Activated naive CD8-positive, alpha-beta T cell treated with anti-CD3 and anti-CD28 coated beads, Interleukin-2, amount 50 U/mL, for 16 hours (primary cell): ENCODE measurements around the gene PTH1R.

Source experiments
- DNase-seq: peaks from one replicate; pipeline ENCODE4 v3.0.0-alpha.2; 2020; ENCODE audit warnings: low read depth, low spot score

The PTH1R gene

DNA sequence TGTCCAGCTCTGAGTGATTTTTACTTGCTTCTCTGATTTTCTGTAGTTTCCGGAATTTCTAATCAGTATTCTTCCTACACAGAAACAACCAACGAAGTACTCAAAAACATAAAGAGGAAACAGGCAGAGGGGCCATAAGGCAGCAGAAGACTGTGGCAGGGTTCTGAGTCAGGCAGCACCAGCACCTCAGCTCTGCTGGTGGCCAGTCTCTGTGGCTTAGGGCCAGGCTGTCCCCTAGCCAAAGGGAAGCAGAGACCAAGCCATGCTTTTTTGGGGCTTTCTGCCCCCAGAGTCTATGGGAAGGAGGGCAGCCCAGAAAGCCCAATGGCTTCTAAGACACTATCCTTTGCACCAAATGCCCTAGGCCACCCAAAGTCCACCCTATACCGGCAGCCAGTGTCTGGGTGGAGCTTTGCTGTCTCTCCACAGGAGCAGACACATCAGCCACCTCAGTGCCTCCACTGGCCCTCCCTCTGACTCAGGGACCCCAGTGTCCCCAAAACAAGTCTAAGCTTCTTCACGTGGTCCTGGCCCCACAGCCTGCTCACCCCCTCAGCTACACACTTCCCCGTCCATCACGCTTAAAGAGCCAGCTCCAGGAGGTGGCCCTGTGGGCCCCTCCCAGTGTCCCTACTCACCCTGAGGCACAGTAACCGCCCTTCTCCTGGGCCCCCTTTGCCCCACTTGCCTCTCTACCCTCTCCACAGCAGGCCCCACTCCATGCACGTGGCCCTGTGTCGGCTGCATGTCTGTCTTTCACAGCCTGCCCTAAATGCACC lies 52.8 kb downstream of the PTH1R start:
- DNase-seq: no peak

GRCh38 chr3:46930945-46931403 lies 53.5 kb downstream of the PTH1R start:
- no peak for DNase-seq

GRCh38 chr3:46931631-46932331 lies 54.3 kb downstream of the PTH1R start:
- DNase-seq: no peak

DNA sequence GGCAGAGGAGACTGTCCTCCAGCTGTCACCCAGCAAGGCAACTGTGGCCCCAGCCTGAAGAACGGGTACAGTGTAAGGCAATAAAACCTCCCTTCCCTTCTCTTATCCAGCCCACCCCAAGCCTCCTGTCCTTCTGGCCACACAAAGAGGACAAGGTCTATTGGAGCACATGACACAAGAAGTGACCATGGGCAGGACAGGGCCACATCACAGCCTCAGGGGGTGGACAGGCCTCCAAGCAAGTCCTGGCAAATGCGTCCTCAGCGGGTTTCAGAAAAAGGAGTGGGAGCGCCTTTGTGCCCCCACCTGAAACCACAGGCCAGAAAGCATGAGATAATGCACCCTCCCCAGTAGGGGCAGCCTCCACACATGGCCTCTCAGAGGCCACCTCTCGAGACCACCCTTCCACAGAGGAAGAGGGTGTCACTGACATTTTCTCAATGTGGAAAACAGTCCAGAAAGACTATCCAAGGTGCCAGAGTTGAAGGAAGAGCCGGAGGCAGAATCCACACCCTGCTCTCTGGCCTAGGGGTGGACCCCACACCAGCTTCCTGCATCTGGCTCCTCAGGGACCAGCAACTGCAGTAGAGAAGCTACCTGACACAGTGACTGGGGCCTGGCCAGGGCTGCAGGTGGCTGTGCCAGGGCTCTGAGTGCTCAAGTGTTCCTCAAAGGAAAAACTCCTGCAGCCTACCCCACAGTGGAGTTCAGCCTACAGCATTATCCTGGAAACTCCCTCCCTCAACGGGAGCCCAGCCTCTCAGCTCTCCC lies 55.1 kb downstream of the PTH1R start:
- DNase-seq: no peak

DNA sequence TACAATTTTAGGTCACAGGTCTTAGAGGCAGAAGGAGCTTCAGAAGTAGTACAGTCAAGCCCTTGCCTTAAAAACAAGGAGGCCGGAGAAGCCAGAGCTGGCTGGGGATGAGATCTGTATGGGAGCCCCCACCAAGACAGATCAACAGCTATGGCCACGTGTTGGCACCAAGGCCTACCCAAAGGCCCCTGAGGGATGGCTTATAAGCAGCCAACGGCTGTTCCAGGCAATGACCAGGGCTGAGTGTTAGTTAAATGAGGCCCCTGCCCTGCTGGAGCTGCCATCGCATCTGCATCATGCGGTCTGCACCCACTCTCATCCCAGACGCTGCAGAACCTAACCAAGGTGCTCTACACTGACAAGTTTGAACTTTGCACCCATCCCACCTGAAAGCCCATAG lies 55.7 kb downstream of the PTH1R start:
- DNase-seq: no peak

- no peak for DNase-seq
Measured at GRCh38 chr3:46934072-46934471, 56.6 kb downstream of the PTH1R start.

GRCh38 chr3:46934498-46935167 lies 57.1 kb downstream of the PTH1R start:
- DNase-seq: no peak

GRCh38 chr3:46935168-46935858 lies 57.8 kb downstream of the PTH1R start:
- no peak for DNase-seq

DNA sequence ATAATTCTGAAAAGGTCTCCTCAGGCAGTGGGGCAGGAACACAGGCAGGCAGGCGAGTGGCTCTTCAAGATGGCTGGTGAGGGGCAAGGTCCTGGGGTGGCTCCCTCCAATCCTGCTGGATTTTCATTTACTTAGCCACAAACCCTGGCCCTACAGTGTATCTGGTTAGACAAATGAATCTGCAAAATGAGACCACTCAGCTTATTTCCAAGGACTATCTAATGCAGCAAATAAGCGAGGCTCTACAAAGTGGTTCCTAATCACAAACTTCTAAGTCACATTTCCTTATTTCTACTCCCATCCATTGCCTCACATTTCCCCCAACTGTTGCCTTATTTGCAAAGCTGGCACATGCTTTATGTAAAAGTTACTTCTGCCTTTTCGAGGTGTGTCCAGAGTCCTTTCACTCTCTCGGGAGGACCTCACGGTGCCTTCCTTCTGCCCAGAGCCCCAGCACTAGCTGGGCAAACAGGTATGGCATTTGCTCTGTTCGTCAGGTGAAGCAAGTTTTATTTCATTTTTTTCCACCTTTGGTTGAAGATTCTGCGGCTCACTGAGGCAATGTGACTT lies 58.6 kb downstream of the PTH1R start:
- no peak for DNase-seq

GRCh38 chr3:46936733-46937250 lies 59.3 kb downstream of the PTH1R start:
- DNase-seq: no peak

- no peak for DNase-seq
Measured at GRCh38 chr3:46938118-46938517, 60.6 kb downstream of the PTH1R start.

GRCh38 chr3:46939578-46940445 lies 62.3 kb downstream of the PTH1R start:
- DNase-seq: no peak

- DNase-seq: no peak
Measured at GRCh38 chr3:46942076-46942475, 64.6 kb downstream of the PTH1R start.

GRCh38 chr3:46942481-46943236 lies 65.1 kb downstream of the PTH1R start:
- DNase-seq: no peak

DNA sequence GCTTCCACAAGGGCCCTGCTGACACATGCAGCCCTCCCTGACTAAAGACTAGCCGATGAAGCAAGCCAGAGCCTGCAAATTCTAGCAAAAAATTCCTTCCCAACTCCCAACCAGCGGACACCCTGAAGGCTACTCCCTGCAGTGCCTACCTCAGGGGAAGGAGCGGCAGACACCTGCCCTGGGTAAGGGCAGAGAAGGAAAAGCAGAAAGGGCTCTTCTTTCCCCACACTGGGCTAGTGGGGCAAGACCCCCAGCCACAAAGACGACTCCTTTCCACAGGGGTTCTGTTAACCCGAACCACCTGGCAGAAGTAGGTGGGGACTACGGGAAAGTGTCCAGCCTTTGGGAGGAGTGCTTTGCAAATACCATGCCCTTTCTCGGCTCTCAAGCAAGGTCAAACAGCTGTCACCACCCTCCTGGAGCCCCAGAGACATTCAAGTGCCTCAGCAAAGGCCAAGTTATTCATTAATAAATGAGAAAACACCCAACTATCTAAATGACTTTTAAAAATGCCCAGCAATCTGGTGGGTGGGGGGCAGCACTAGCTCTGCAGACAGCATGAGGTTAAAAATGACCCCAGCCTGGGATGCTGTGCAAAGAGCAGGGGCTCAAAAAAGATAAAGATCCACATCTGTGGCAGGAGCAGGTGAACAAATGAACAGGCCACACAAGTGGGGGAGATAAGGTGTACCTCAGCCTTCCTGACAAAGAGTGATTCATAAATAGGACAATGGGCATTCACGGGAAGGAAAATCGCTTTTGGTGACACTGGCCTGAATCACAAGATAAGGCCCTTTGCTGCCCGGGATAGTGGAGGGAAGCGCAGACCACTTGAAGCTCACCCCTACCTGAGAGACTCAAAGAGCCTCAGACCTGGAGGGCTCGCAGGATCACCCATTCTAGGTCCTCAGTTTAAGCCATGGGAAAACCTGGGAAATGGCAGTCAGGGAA lies 66.0 kb downstream of the PTH1R start:
- DNase-seq: no peak

DNA sequence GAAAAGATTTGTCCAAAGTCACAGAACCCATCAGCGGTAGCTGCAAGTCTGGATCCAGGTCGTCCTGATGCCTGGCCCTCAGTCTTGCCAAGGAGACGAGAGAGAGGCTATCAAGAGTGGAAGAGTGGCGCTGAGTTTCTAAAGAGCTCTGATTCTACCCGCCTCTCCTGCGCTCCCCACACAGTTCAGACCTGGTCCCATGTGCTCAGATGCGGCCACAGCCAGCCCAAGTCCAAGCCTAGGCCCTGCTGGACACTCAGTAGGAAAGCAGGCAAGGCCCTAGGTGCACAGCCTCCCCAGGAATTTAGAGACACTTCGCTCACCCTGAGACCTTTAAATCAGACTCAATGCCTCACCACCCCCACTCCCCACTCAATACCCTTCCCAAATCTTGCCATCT lies 66.7 kb downstream of the PTH1R start:
- DNase-seq: no peak

- no peak for DNase-seq
Measured at GRCh38 chr3:46946416-46946815, 68.9 kb downstream of the PTH1R start.
